ENCODE results near the gene SH3BGR.

SH3BGR gene

GRCh38 chr21:39445321-39446269 lies 6.2 kb upstream of the SH3BGR start, which contains the start of gene LCA5L:
Gene LCA5L, minus strand, starts transcription at chr21:39445778. Its CDS starts 17,285 bp downstream, at chr21:39428493.
- peak; percentile 93 to 95 for DNase-seq
- TF ChIP-seq POLR2A (IDR thresholded peaks at IDR 0.05; ENCODE audit: low read length), result peak; percentile 66
- no peak for TF ChIP-seq GATA1 (IDR thresholded peaks at IDR 0.05; ENCODE audit: low read depth, low read length)

GRCh38 chr21:39447264-39447663 lies 4.5 kb upstream of the SH3BGR start:
- no peak for DNase-seq
- no peak for TF ChIP-seq GATA1 (IDR thresholded peaks at IDR 0.05; ENCODE audit: low read depth, low read length)
- TF ChIP-seq POLR2A (IDR thresholded peaks at IDR 0.05; ENCODE audit: low read length), result no peak

GRCh38 chr21:39452207-39452969 lies 618 bp downstream of the SH3BGR start:
- DNase-seq, result peak in 1 of 2 experiments; percentile 26

GRCh38 chr21:39452970-39453342 lies 1.2 kb downstream of the SH3BGR start:
- DNase-seq, result no peak
- TF ChIP-seq POLR2A (IDR thresholded peaks at IDR 0.05; ENCODE audit: low read length) (no peak), GATA1 (IDR thresholded peaks at IDR 0.05; ENCODE audit: low read depth, low read length) (no peak)

More at GRCh38 chr21:39452207-39452969, 618 bp downstream of the SH3BGR start:
- TF ChIP-seq POLR2A (IDR thresholded peaks at IDR 0.05; ENCODE audit: low read length) (no peak), GATA1 (IDR thresholded peaks at IDR 0.05; ENCODE audit: low read depth, low read length) (no peak)

- no peak for DNase-seq
- TF ChIP-seq GATA1 (IDR thresholded peaks at IDR 0.05; ENCODE audit: low read depth, low read length) (no peak), POLR2A (IDR thresholded peaks at IDR 0.05; ENCODE audit: low read length) (no peak)
Measured at GRCh38 chr21:39453571-39454179, 1.9 kb downstream of the SH3BGR start.

GRCh38 chr21:39454949-39455668 lies 3.3 kb downstream of the SH3BGR start:
- TF ChIP-seq GATA1 (IDR thresholded peaks at IDR 0.05; ENCODE audit: low read depth, low read length), result no peak
- no peak for TF ChIP-seq POLR2A (IDR thresholded peaks at IDR 0.05; ENCODE audit: low read length)
- no peak for DNase-seq

- no peak for DNase-seq
- TF ChIP-seq POLR2A (IDR thresholded peaks at IDR 0.05; ENCODE audit: low read length) (no peak), GATA1 (IDR thresholded peaks at IDR 0.05; ENCODE audit: low read depth, low read length) (no peak)
Measured at GRCh38 chr21:39456665-39457064, 4.9 kb downstream of the SH3BGR start.

GRCh38 chr21:39461419-39461818 lies 9.6 kb downstream of the SH3BGR start:
- TF ChIP-seq POLR2A (IDR thresholded peaks at IDR 0.05; ENCODE audit: low read length), result no peak
- no peak for TF ChIP-seq GATA1 (IDR thresholded peaks at IDR 0.05; ENCODE audit: low read depth, low read length)
- no peak for DNase-seq

GRCh38 chr21:39463308-39463707 lies 11.5 kb downstream of the SH3BGR start:
- DNase-seq, result no peak
- TF ChIP-seq GATA1 (IDR thresholded peaks at IDR 0.05; ENCODE audit: low read depth, low read length) (no peak), POLR2A (IDR thresholded peaks at IDR 0.05; ENCODE audit: low read length) (no peak)

GRCh38 chr21:39466584-39466983 lies 14.8 kb downstream of the SH3BGR start:
- DNase-seq, result no peak
- no peak for TF ChIP-seq GATA1 (IDR thresholded peaks at IDR 0.05; ENCODE audit: low read depth, low read length)
- TF ChIP-seq POLR2A (IDR thresholded peaks at IDR 0.05; ENCODE audit: low read length), result no peak

- DNase-seq, result no peak
- TF ChIP-seq POLR2A (IDR thresholded peaks at IDR 0.05; ENCODE audit: low read length) (no peak), GATA1 (IDR thresholded peaks at IDR 0.05; ENCODE audit: low read depth, low read length) (no peak)
Measured at GRCh38 chr21:39467746-39468145, 16.0 kb downstream of the SH3BGR start.

GRCh38 chr21:39468559-39468958 lies 16.8 kb downstream of the SH3BGR start:
- TF ChIP-seq GATA1 (IDR thresholded peaks at IDR 0.05; ENCODE audit: low read depth, low read length) (no peak), POLR2A (IDR thresholded peaks at IDR 0.05; ENCODE audit: low read length) (no peak)
- no peak for DNase-seq

GRCh38 chr21:39471598-39471997 lies 19.8 kb downstream of the SH3BGR start:
- DNase-seq, result no peak
- TF ChIP-seq POLR2A (IDR thresholded peaks at IDR 0.05; ENCODE audit: low read length), result no peak
- no peak for TF ChIP-seq GATA1 (IDR thresholded peaks at IDR 0.05; ENCODE audit: low read depth, low read length)
